ENCODE data around the gene ANKRD55. TPM values are rescaled to one million over a fixed set of nuclear protein-coding genes. Genes with fewer than 3 reads are reported as not detected.
"Not testable (repeated sequence)": the region's sequence is repeated elsewhere in the genome, so short reads cannot be mapped to it uniquely, and the experiment has no call there.

The ANKRD55 gene
- total RNA-seq, 1 donor from 2014 or later, result not detected

- Mint-ChIP-seq H3K27me3 (no peaks in the 10 kb centered on the region), H3K9me3 (no peaks in the 10 kb centered on the region), H3K4me1 (ENCODE audit: unreplicated experiment) (peaks cover 33% of the 10 kb centered on the region), H3K36me3 (no peaks in the 10 kb centered on the region), H3K27ac (no peak overlapping the region), H3K4me3 (no peak overlapping the region)
- TF ChIP-seq CTCF (conservative IDR thresholded peaks at IDR 0.05), result no peak
- no peak for DNase-seq (ENCODE audit: extremely low spot score, unreplicated experiment)
These were observed 73.6 kb downstream of the ANKRD55 start for GRCh38 chr5:56159521-56159947.

GRCh38 chr5:56158331-56158960, 74.7 kb downstream of the ANKRD55 start:
- Mint-ChIP-seq H3K4me3 (no peak overlapping the region), H3K9me3 (no peaks in the 10 kb centered on the region), H3K27me3 (no peaks in the 10 kb centered on the region), H3K36me3 (no peaks in the 10 kb centered on the region), H3K27ac (no peak overlapping the region), H3K4me1 (ENCODE audit: unreplicated experiment) (peaks cover 26% of the 10 kb centered on the region)
- no peak for TF ChIP-seq CTCF (conservative IDR thresholded peaks at IDR 0.05)
- no peak for DNase-seq (ENCODE audit: extremely low spot score, unreplicated experiment)

- peaks cover 31% of the 10 kb centered on the region for H3K4me1 Mint-ChIP-seq (ENCODE audit: unreplicated experiment)
- H3K4me3 Mint-ChIP-seq; H3K9me3 Mint-ChIP-seq; H3K36me3 Mint-ChIP-seq; DNase-seq (ENCODE audit: extremely low spot score, unreplicated experiment); H3K27me3 Mint-ChIP-seq: not testable (repeated sequence)
- H3K27ac Mint-ChIP-seq, result peak overlapping the region; percentile 76
These were observed 75.9 kb downstream of the ANKRD55 start for GRCh38 chr5:56157191-56157621.

- peaks cover 31% of the 10 kb centered on the region for H3K4me1 Mint-ChIP-seq (ENCODE audit: unreplicated experiment)
- not testable (repeated sequence) for H3K9me3 Mint-ChIP-seq; H3K36me3 Mint-ChIP-seq; DNase-seq (ENCODE audit: extremely low spot score, unreplicated experiment); H3K4me3 Mint-ChIP-seq; H3K27me3 Mint-ChIP-seq
- peak overlapping the region; percentile 76 for H3K27ac Mint-ChIP-seq
These were observed 76.4 kb downstream of the ANKRD55 start for GRCh38 chr5:56156585-56157190.

GRCh38 chr5:56155992-56156584, 77.0 kb downstream of the ANKRD55 start:
- no peak for DNase-seq (ENCODE audit: extremely low spot score, unreplicated experiment)
- H3K27me3 Mint-ChIP-seq, result no peaks in the 10 kb centered on the region
- no peaks in the 10 kb centered on the region for H3K9me3 Mint-ChIP-seq
- no peak overlapping the region for H3K27ac Mint-ChIP-seq
- no peak for TF ChIP-seq CTCF (conservative IDR thresholded peaks at IDR 0.05)
- H3K4me3 Mint-ChIP-seq, result no peak overlapping the region
- H3K36me3 Mint-ChIP-seq, result no peaks in the 10 kb centered on the region
- peaks cover 31% of the 10 kb centered on the region for H3K4me1 Mint-ChIP-seq (ENCODE audit: unreplicated experiment)

- H3K36me3 Mint-ChIP-seq, result no peaks in the 10 kb centered on the region
- H3K27ac Mint-ChIP-seq, result no peak overlapping the region
- no peak for DNase-seq (ENCODE audit: extremely low spot score, unreplicated experiment)
- H3K9me3 Mint-ChIP-seq, result no peaks in the 10 kb centered on the region
- no peaks in the 10 kb centered on the region for H3K27me3 Mint-ChIP-seq
- peaks cover 31% of the 10 kb centered on the region for H3K4me1 Mint-ChIP-seq (ENCODE audit: unreplicated experiment)
- no peak for TF ChIP-seq CTCF (conservative IDR thresholded peaks at IDR 0.05)
- no peak overlapping the region for H3K4me3 Mint-ChIP-seq
These were observed 78.2 kb downstream of the ANKRD55 start for GRCh38 chr5:56154732-56155484.

Measured in type B pancreatic cell (in vitro differentiated cells).